MM.1S (cell line): Measurements from ENCODE around the gene MAGI2.

ENCODE experiments used
- CTCF ChIP-seq: fragments of 300-600 bp; sonication (generic); IDR thresholded peaks from 2 replicates; pipeline ENCODE4 v1.5.1; 2016; ENCODE audit warnings: antibody characterized with exemption, low read length, mixed read lengths
- EZH2 ChIP-seq: fragments of 300-600 bp; sonication (generic); optimal IDR thresholded peaks from 2 replicates; pipeline ENCODE3; 2017; ENCODE audit warnings: low read depth, mild to moderate bottlenecking, antibody characterized with exemption, low read length, mixed read lengths
- EZH2phosphoT487 ChIP-seq: fragments of 300-600 bp; sonication (generic); IDR thresholded peaks from 2 replicates; pipeline ENCODE4 v1.6.1; 2018; ENCODE audit warnings: antibody characterized with exemption, low read length

GRCh38 chr7:79286181-79286580 is 167.3 kb downstream of the MAGI2 start:
- TF ChIP-seq CTCF (no peak), EZH2 (no peak), EZH2phosphoT487 (no peak)
